Measurements from ENCODE around the gene COP1.
"Not testable (repeated sequence)": the region's sequence is repeated elsewhere in the genome, so short reads cannot be mapped to it uniquely, and the experiment has no call there.

The COP1 gene

GRCh38 chr1:176096015-176096414 is 111.1 kb downstream of the COP1 start:
- no peak for ATAC-seq
- no peak for TF ChIP-seq ARNTL (CRISPR knock-in tag; IDR thresholded peaks at IDR 0.05; ENCODE audit: borderline replicate concordance, low read depth)
- TF ChIP-seq BACH2 (CRISPR knock-in tag; IDR thresholded peaks at IDR 0.05; ENCODE audit: borderline replicate concordance), result no peak
- TF ChIP-seq CSRNP3 (CRISPR knock-in tag; IDR thresholded peaks at IDR 0.05), result no peak

- no peak for ATAC-seq
- no peak for TF ChIP-seq BACH2 (CRISPR knock-in tag; IDR thresholded peaks at IDR 0.05; ENCODE audit: borderline replicate concordance)
- no peak for TF ChIP-seq TSHZ2 (CRISPR knock-in tag; IDR thresholded peaks at IDR 0.05)
- no peak for TF ChIP-seq ARNTL (CRISPR knock-in tag; IDR thresholded peaks at IDR 0.05; ENCODE audit: borderline replicate concordance, low read depth)
- TF ChIP-seq ESRRG (CRISPR knock-in tag; IDR thresholded peaks at IDR 0.05), result no peak
- TF ChIP-seq POU6F1 (CRISPR knock-in tag; IDR thresholded peaks at IDR 0.05; ENCODE audit: borderline replicate concordance, low read depth), result no peak
- TF ChIP-seq TCF4 (CRISPR knock-in tag; IDR thresholded peaks at IDR 0.05; ENCODE audit: borderline replicate concordance), result no peak
- TF ChIP-seq ZNF70 (CRISPR knock-in tag; IDR thresholded peaks at IDR 0.05), result no peak
- TF ChIP-seq OSR1 (CRISPR knock-in tag; IDR thresholded peaks at IDR 0.05), result no peak
- TF ChIP-seq CSRNP3 (CRISPR knock-in tag; IDR thresholded peaks at IDR 0.05), result no peak
- TF ChIP-seq GLIS3 (CRISPR knock-in tag; IDR thresholded peaks at IDR 0.05), result no peak
- no peak for TF ChIP-seq ZFP3 (CRISPR knock-in tag; IDR thresholded peaks at IDR 0.05)
- no peak for TF ChIP-seq ISL1 (CRISPR knock-in tag; IDR thresholded peaks at IDR 0.05)
- TF ChIP-seq PATZ1 (CRISPR knock-in tag; IDR thresholded peaks at IDR 0.05; ENCODE audit: borderline replicate concordance), result no peak
- TF ChIP-seq CREB5 (CRISPR knock-in tag; IDR thresholded peaks at IDR 0.05; ENCODE audit: low read depth), result no peak
- TF ChIP-seq ZC3H10 (CRISPR knock-in tag; IDR thresholded peaks at IDR 0.05), result no peak
Measured at GRCh38 chr1:176090766-176091165, 116.3 kb downstream of the COP1 start.

GRCh38 chr1:176087746-176088145 is 119.3 kb downstream of the COP1 start:
- not testable (repeated sequence) for ATAC-seq

- peak; percentile 98 for ATAC-seq
- TF ChIP-seq RARB (CRISPR knock-in tag; IDR thresholded peaks at IDR 0.05) (no peak), TCF4 (CRISPR knock-in tag; IDR thresholded peaks at IDR 0.05; ENCODE audit: borderline replicate concordance) (no peak), CSDC2 (CRISPR knock-in tag; IDR thresholded peaks at IDR 0.05) (no peak), OSR1 (CRISPR knock-in tag; IDR thresholded peaks at IDR 0.05) (no peak), ISL1 (CRISPR knock-in tag; IDR thresholded peaks at IDR 0.05) (no peak), ZFP3 (CRISPR knock-in tag; IDR thresholded peaks at IDR 0.05) (no peak), ZFP30 (CRISPR knock-in tag; IDR thresholded peaks at IDR 0.05) (no peak), ZNF70 (CRISPR knock-in tag; IDR thresholded peaks at IDR 0.05) (no peak), TSHZ2 (CRISPR knock-in tag; IDR thresholded peaks at IDR 0.05) (no peak), TOX (CRISPR knock-in tag; IDR thresholded peaks at IDR 0.05; ENCODE audit: borderline replicate concordance) (no peak), BACH2 (CRISPR knock-in tag; IDR thresholded peaks at IDR 0.05; ENCODE audit: borderline replicate concordance) (no peak), CREB5 (CRISPR knock-in tag; IDR thresholded peaks at IDR 0.05; ENCODE audit: low read depth) (no peak)
Measured at GRCh38 chr1:176073524-176074157, 133.4 kb downstream of the COP1 start.

All from SK-N-SH treated with all-trans-retinoic acid at 6 μM for 48 hours (cell line).